SW480 (cell line): ENCODE data around the gene MYBBP1A.
"Not testable (repeated sequence)": the region's sequence is repeated elsewhere in the genome, so short reads cannot be mapped to it uniquely, and the experiment has no call there.

Experiments used
- DNase-seq: peaks from one replicate; pipeline ENCODE4 v3.0.0-alpha.2; 2016; ENCODE audit warnings: low spot score

Gene MYBBP1A

DNA sequence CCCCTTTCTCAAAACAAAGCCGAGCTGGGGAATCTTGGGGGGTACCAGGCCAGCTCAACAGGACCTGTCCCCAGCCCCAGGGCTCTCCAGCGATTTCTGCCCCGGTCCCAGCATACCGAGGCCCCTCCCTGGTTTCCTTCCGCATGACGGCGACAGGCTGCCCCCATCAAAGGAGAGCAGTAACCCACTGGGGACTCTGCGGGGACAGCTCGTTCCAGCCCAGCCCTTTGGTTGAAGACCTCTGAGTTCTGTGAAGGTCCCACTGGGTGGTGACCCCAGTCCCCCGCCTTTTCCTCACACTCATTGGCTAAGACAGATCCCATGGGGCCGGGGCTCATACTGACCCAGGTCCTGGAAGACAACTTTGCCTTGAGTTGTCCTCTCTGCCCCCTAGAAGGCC, 33.2 kb upstream of the MYBBP1A start:
- no peak for DNase-seq

DNA sequence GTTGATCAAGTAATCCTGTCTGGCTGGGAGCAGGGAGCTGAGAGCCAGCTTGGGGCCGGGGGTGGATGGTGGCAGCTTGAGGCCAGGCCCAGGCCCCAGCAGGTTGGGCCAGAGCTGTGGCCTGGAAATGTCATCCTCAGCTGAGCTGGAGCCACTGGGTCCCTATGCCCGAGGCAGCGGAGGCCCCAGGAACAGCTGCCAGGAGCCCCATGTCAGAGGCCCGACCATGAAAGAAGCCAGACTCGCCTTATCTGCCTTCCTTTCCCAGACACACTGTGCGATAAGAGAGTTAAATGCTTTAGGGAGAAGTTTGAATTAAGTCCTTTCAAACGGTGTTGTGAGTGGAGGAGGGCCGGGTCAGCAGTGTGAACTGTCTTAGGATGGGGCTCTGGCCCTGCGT, 32.6 kb upstream of the MYBBP1A start:
- no peak for DNase-seq

DNA sequence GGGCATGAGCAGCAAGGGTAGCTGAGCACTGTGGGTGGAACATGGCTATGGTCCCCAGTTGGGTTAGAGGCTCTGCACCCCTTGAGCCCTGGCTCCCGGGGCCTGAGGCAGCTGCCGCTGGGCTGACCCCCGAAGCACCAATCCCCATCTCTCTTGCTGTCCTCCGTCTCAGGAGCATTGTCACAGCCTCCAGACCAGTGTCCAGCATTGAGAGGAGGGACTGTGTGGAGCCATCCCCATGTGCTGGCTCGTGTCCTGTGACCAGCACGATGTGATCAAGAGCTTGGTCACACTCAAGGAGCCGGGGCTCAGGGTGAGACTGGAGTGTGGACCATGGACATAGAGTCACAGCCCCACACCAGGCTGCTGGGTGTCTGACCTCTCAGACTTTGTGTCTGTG, 32.0 kb upstream of the MYBBP1A start:
- DNase-seq: no peak

DNA sequence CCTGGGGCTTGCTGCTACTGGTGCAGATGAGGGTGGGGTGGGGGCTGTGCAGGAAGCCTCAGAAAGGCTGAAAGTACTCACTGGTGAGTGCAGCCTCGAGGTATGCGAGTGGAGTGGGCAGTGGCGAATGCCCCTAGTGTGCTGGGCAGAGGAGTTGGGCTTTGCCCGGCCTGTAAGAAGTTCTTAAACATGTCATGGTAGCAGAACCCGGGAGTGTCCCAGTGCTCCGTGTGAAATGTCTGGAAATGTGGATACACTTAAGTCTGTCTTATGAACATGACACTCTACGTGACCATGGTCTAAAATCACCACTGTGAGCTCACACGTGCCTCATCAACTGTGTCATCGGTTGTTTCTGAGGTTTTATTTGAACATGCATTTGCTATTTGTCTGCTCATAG, 30.9 kb upstream of the MYBBP1A start:
- DNase-seq: no peak

GRCh38 chr17:4585638-4585994, 30.4 kb upstream of the MYBBP1A start:
- DNase-seq: no peak

DNA sequence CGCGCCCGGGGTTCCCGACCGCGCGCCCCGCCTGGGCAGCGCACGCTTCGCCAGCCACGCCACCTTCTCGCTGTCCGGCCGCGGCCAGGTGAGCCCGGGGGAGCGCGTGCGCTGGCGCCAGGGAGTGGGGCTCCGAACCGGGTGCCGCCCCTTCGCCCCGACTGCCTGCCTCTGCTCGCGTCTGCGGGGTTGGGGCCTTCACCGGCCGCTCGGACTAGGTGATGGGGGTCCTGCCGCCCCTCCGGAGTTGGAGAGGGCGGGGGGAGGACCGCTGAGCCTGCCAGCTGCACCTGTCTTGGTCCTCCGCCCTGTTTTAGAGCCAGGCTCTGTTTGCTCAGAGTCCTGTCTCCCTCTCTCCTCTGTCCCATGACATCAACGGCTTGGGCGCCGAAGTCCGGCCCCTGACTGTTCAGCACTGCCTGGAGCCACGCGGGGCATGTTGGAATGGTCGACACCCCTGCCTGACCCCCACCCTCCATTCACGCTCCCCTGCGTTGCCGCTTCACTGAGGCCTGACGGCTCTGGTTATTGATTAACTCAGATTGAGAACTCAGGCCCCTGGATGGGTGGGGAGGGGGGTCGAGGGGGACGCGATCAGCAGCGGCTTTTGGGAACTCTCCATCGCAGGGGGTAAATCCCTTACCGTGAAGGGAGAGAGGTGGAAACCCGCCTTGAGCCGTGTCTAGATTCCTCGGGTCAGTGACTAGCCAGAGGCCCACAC, 29.9 kb upstream of the MYBBP1A start:
- DNase-seq: no peak

DNA sequence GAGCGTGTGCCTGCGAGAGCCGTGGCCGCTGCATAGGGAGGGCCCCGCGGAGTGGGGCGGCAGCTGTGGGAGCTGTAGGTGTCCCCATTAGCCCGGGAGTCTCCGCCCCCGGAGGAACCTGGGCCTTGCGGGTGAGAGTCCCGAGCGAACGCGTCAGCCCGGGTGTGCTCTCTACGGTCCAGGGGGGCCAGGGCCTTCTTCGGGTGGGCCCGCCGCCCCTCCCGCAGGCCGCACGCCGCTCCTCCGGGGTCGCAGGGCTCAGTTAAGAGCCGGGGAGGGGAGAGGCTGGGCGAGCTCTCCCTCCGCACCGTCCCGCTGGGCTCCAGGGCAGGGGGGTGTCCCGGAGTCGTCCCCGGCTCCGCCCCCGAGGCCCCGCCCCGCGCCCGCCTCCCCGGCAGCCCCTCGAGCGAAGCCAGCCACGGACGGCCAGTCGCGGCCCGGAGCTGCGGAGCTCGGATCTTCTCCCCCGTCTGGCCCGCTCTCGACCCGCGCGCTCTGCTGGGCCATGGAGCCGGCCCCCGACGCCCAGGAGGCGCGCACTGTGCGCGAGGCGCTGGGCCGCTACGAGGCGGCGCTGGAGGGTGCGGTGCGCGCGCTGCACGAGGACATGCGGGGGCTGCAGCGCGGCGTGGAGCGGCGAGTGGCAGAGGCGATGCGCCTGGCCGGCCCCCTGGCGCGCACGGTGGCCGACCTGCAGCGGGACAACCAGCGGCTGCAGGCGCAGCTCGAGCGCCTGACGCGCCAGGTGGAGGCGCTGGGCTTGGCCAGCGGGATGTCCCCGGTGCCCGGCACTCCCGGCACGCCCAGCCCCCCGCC, 29.1 kb upstream of the MYBBP1A start, which contains the start of gene SMTNL2:
TSS of gene SMTNL2 (plus strand) at position 429 of the 816 bp plus-strand sequence. CDS start at position 506, 77 bp downstream.
- no peak for DNase-seq

DNA sequence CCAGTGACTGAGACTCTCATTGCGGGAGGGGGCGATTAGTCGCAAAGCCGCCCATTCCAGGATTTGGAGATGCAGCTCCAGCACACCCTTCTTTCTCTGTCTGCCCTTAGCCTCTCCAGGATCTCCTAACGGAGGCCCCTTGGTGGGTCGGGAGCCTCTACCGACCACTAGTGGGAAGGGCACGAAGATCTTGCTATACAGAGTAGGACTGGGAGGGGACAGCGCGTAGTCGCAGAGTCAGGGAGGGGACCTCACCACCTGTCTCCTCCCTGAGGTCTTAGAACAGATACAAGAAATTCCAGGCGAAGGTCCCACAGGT, 28.6 kb upstream of the MYBBP1A start:
- peak; percentile 72 for DNase-seq

GRCh38 chr17:4583206-4583605, 28.0 kb upstream of the MYBBP1A start:
- no peak for DNase-seq

DNA sequence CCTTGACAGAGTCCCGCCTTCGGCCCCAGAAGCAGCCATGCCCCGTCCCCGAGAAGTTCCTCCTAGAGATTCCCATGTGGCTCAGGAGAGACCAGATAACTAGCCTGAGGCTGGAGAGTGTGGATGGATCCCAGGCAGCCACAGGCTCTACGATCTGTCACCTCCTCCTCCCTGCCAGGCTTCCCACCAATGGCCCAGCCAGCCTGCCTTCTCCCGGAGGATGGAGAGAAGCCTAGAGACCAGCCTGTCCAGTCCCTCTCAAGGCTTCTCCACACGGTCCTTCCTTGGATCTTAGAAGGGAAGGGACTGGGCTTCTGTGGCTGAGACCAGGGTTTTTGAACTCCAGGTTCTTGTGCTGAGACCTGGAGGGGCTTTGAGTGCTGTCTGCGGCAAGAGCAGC, 27.5 kb upstream of the MYBBP1A start:
- DNase-seq: no peak

DNA sequence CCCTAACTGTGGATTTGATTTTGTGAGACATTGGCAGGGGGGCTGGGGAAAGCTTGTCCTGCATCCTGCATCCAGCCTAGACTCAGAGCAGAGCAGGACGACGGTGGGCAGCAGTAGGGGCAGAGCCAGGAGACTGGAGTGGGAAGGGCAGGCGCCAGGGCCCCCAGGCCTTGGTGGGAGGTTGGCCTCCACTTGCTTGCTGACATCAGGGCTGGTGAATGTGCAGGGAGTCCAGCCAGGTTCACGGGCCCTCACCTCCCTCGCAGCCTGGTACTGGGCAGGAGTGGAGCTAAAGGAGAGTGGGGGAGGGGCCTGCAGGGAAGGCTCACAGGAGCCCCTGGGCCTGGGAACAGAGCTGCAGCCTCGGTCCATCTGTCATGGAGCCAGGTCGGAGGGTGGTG, 26.9 kb upstream of the MYBBP1A start:
- DNase-seq: no peak

DNA sequence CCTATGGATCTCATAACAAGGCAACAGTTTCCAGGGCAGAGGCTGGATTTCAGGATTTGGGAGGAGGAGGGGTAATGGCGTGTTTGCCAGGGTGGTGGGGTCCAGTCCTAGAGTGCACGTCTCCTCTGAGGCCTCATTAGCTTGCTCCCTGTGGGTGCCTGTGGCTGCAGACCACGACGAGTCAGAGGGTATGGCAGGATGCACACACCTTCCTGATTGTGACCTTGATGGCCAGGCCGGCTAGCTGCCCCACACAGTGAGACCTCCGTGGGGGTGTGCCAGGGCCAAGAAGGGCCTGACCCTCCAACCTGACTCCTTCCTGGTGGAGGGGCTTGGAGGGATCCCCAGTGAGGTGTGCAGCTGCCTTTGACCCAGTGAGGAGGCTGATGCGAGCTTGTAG, 25.1 kb upstream of the MYBBP1A start:
- DNase-seq: no peak

GRCh38 chr17:4579678-4580077, 24.5 kb upstream of the MYBBP1A start:
- DNase-seq: no peak

DNA sequence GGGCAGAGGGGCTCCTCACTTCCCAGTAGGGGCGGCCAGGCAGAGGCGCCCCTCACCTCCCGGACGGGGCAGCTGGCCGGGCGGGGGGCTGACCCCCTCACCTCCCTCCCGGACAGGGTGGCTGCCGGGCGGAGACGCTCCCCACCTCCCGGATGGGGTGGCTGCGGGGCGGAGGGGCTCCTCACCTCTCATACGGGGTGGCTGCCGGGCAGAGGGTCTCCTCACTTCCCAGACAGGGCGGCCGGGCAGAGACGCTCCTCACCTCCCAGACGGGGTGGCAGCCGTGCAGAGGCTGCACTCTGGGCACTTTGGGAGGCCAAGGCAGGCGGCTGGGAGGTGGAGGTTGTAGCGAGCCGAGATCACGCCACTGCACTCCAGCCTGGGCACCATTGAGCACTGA, 23.2 kb upstream of the MYBBP1A start:
- DNase-seq: not testable (repeated sequence)

DNA sequence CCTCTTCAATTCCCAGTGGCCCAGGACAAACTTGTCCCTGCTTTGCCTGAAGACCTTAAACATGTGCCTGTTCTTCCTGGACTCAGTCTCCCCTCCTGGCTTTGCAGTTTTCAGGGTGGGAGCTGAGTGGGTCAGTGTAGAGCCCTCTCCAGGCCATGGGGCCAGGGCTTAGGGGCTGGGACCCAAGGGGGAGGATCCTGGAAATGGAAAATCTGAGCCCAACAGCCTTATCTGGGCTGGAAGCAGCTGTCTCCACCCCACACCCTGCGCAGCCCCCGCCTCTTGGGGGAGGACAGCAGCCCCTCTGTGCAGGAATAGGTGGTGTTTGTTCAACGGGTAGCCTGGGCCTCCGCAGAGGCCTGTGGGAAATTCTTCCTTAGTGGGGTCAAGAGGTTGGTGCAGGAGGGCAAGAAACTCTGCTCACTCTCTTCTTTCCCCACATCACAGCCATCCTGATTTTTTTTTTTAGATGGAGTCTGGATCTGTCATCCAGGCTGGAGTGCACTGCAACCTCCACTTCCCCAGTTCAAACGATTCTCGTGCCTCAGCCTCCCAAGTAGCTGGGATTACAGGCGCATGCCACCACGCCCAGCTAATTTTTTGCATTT, 22.3 kb upstream of the MYBBP1A start:
- no peak for DNase-seq

DNA sequence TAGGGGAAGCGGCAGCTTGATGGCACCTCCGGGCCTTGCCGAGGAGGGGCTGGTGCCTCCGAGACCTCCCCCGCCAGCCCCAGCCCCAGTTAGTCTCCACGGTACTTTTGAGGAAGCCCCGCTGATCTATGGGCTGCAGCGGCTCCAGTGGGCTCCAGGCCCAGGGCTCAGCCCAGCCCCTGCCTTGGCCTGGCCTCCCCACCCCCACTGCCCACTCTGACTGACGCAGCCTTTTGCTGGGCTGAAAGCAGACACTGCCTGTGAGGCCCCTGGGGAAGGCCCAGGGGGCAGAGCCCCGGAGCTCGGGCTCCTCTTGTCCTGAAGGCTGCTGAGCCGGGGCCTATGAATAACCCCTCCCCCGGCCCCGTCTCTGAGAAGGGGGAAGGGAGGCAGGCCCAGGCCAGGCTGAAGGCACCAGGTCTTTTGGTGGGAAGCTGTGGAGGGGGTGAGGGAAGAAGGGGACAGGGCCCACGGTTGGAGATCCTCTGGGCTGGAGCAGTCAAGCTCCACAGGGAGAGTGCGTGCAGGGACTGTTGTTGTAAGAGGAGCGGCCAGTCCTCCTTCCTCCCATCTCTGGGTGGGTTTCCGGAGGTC, 21.6 kb upstream of the MYBBP1A start:
- no peak for DNase-seq

GRCh38 chr17:4576161-4576558, 21.0 kb upstream of the MYBBP1A start:
- no peak for DNase-seq

GRCh38 chr17:4574448-4575045, 19.4 kb upstream of the MYBBP1A start:
- no peak for DNase-seq

DNA sequence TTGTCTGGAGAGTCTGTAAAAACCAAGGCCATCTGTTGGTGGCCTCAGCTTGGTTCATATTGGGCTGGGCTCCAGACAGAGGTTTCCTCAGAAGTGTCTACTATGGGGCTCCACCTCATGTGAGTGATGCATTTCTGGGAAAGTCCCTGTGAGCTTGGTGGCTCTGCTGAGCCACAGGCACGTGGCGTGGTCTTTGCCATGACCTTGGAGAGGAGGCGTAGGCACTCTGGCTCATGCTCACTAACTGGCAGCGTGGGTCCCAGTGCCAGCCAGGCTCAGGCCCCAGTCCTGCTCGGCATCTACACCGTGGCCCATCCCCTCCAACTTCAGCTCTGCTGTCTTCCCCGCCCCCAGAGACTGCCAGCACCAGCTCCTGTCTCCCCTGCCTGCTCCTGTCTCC, 18.5 kb upstream of the MYBBP1A start:
- DNase-seq: peak; percentile 28

DNA sequence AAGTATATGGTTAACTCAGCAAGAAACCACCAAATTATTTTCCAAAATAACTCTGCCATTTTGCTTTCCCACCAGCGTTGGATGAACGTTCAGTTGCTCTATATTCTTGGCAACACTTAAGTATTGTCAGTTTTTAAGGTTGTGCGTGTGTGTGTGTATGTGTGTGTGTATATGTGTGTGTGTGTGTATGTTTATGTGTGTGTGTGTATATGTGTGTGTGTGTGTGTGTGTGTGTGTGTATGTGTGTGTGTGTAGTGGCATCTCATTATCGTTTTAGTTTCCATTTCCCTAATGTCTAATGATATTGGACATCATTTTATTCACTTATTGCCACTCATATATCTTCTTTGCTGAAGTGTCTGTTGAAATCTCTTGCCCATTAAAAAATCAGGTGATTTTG, 17.9 kb upstream of the MYBBP1A start:
- DNase-seq: no peak

DNA sequence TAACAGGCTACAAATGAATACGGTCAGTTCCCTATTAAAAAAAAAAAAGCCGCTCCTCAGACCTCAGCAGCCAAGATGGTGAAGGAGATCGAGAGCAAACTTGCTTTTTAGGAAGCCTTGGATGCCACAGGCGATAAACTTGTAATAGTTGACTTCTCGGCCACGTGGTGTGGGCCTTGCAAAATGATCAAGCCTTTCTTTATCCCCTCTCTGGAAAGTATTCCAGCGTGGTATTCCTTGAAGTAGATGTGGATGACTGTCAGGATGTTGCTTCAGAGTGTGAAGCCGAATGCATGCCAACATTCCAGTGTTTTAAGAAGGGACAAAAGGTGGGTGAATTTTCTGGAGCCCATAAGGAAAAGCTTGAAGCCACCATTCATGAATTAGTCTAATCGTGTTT, 16.9 kb upstream of the MYBBP1A start:
- DNase-seq: no peak

GRCh38 chr17:4569591-4569990, 14.4 kb upstream of the MYBBP1A start:
- no peak for DNase-seq

GRCh38 chr17:4566785-4567184, 11.6 kb upstream of the MYBBP1A start:
- peak; percentile 65 for DNase-seq
